HUES64 (cell line): ENCODE measurements around the gene ARHGEF40.

Experiments used
- H3K27ac ChIP-seq: 2 replicates; pipeline ENCODE4 v1.7.0; 2013; ENCODE audit warnings: low read depth, low read length, inconsistent platforms
- H3K27me3 ChIP-seq: 2 replicates; pipeline ENCODE4 v1.6.1; 2013; ENCODE audit warnings: mild to moderate bottlenecking, low read length; ENCODE audit not compliant: insufficient read depth
- H3K36me3 ChIP-seq: 2 replicates; pipeline ENCODE4 v1.6.1; 2013; ENCODE audit warnings: mild to moderate bottlenecking, low read length; ENCODE audit not compliant: insufficient read depth
- H3K4me1 ChIP-seq: 2 replicates; pipeline ENCODE4 v1.6.1; 2013; ENCODE audit warnings: mild to moderate bottlenecking, low read length, moderate library complexity; ENCODE audit not compliant: insufficient read depth
- H3K4me3 ChIP-seq: 2 replicates; pipeline ENCODE4 v1.5.1; 2013; ENCODE audit warnings: mild to moderate bottlenecking, low read length, moderate library complexity
- H3K9ac ChIP-seq: 2 replicates; pipeline ENCODE4 v1.6.1; 2013; ENCODE audit warnings: mild to moderate bottlenecking, low read depth, low read length
- H3K9me3 ChIP-seq: 2 replicates; pipeline ENCODE4 v1.6.1; 2013; ENCODE audit warnings: low read depth, low read length; ENCODE audit not compliant: insufficient read depth
- WGBS: fragments of 150-250, 120-280 bp; methylation state at CpG from one replicate; pipeline ENCODE4 v1.1.7; 2013; ENCODE audit warnings: missing lambda C conversion rate; 5-methylcytosine and 5-hydroxymethylcytosine counted together

Gene ARHGEF40

GRCh38 chr14:21102521-21103410 lies 32.7 kb downstream of the ARHGEF40 start:
- peak overlapping the region; percentile 99 for H3K9ac ChIP-seq
- peak overlapping the region; percentile 77 for H3K4me3 ChIP-seq
- H3K4me1 ChIP-seq = peaks cover 51% of the 10 kb centered on the region
- no peaks in the 10 kb centered on the region for H3K27me3 ChIP-seq
- no peaks in the 10 kb centered on the region for H3K9me3 ChIP-seq
- WGBS = 10% methylated on average over 9 of the region's 9 CpGs
- H3K27ac ChIP-seq = peak overlapping the region; percentile 99
- H3K36me3 ChIP-seq = no peaks in the 10 kb centered on the region

- Histone ChIP-seq H3K4me3 (peak overlapping the region; percentile 77), H3K4me1 (peaks cover 54% of the 10 kb centered on the region), H3K27me3 (no peaks in the 10 kb centered on the region), H3K9me3 (no peaks in the 10 kb centered on the region), H3K27ac (peak overlapping the region; percentile 99), H3K36me3 (no peaks in the 10 kb centered on the region), H3K9ac (peak overlapping the region; percentile 99)
- WGBS = 2% methylated on average over 9 of the region's 9 CpGs
These were observed 33.3 kb downstream of the ARHGEF40 start for GRCh38 chr14:21103411-21103709.

- Histone ChIP-seq H3K4me1 (peaks cover 54% of the 10 kb centered on the region), H3K4me3 (peak overlapping the region; percentile 77), H3K9me3 (no peaks in the 10 kb centered on the region), H3K36me3 (no peaks in the 10 kb centered on the region), H3K27me3 (no peaks in the 10 kb centered on the region), H3K9ac (peak overlapping the region; percentile 99), H3K27ac (peak overlapping the region; percentile 99)
- under 1% methylated on average over 62 of the region's 62 CpGs for WGBS
These were observed 33.8 kb downstream of the ARHGEF40 start for GRCh38 chr14:21103710-21104447.

- Histone ChIP-seq H3K9ac (peak overlapping the region; percentile 99), H3K27ac (peak overlapping the region; percentile 99), H3K27me3 (no peaks in the 10 kb centered on the region), H3K36me3 (no peaks in the 10 kb centered on the region), H3K4me3 (peak overlapping the region; percentile 77), H3K4me1 (peaks cover 47% of the 10 kb centered on the region), H3K9me3 (no peaks in the 10 kb centered on the region)
- 13% methylated on average over 8 of the region's 8 CpGs for WGBS
These were observed 34.5 kb downstream of the ARHGEF40 start for GRCh38 chr14:21104448-21105060.

GRCh38 chr14:21105095-21105494 lies 35.0 kb downstream of the ARHGEF40 start:
- no peaks in the 10 kb centered on the region for H3K36me3 ChIP-seq
- peak overlapping the region; percentile 77; the same call in 1 of the 2 replicates for H3K4me3 ChIP-seq
- 98% methylated on average over 8 of the region's 8 CpGs for WGBS
- no peaks in the 10 kb centered on the region for H3K27me3 ChIP-seq
- H3K4me1 ChIP-seq = peaks cover 46% of the 10 kb centered on the region
- no peaks in the 10 kb centered on the region for H3K9me3 ChIP-seq
- H3K27ac ChIP-seq = no peak overlapping the region; the same call in 1 of the 2 replicates
- H3K9ac ChIP-seq = peak overlapping the region; percentile 99; the same call in 1 of the 2 replicates

GRCh38 chr14:21106176-21106497 lies 36.0 kb downstream of the ARHGEF40 start:
- Histone ChIP-seq H3K9me3 (no peaks in the 10 kb centered on the region), H3K27me3 (no peaks in the 10 kb centered on the region), H3K4me3 (no peak overlapping the region), H3K4me1 (peaks cover 46% of the 10 kb centered on the region), H3K27ac (no peak overlapping the region), H3K36me3 (no peaks in the 10 kb centered on the region), H3K9ac (no peak overlapping the region)
- 74% methylated on average over 4 of the region's 4 CpGs for WGBS

- no peaks in the 10 kb centered on the region for H3K27me3 ChIP-seq
- H3K9ac ChIP-seq = no peak overlapping the region
- peak overlapping the region; percentile 15; the same call in 1 of the 2 replicates for H3K27ac ChIP-seq
- H3K36me3 ChIP-seq = no peaks in the 10 kb centered on the region
- no peaks in the 10 kb centered on the region for H3K9me3 ChIP-seq
- WGBS = 32% methylated on average over 11 of the region's 11 CpGs
- no peak overlapping the region for H3K4me3 ChIP-seq
- H3K4me1 ChIP-seq = peaks cover 43% of the 10 kb centered on the region
These were observed 36.6 kb downstream of the ARHGEF40 start for GRCh38 chr14:21106498-21107282.

GRCh38 chr14:21107283-21107800 lies 37.2 kb downstream of the ARHGEF40 start:
- no peak overlapping the region for H3K9ac ChIP-seq
- H3K36me3 ChIP-seq = no peaks in the 10 kb centered on the region
- H3K9me3 ChIP-seq = no peaks in the 10 kb centered on the region
- WGBS = 77% methylated on average over 5 of the region's 5 CpGs
- H3K27me3 ChIP-seq = no peaks in the 10 kb centered on the region
- peaks cover 36% of the 10 kb centered on the region for H3K4me1 ChIP-seq
- H3K27ac ChIP-seq = peak overlapping the region; percentile 15; the same call in 1 of the 2 replicates
- no peak overlapping the region for H3K4me3 ChIP-seq

GRCh38 chr14:21108791-21109190 lies 38.7 kb downstream of the ARHGEF40 start:
- H3K27ac ChIP-seq = no peak overlapping the region
- 91% methylated on average over 1 of the region's 4 CpGs for WGBS
- no peaks in the 10 kb centered on the region for H3K27me3 ChIP-seq
- no peak overlapping the region for H3K9ac ChIP-seq
- H3K4me3 ChIP-seq = no peak overlapping the region
- H3K4me1 ChIP-seq = peaks cover 25% of the 10 kb centered on the region
- H3K9me3 ChIP-seq = no peaks in the 10 kb centered on the region
- H3K36me3 ChIP-seq = no peaks in the 10 kb centered on the region

GRCh38 chr14:21109377-21110138 lies 39.5 kb downstream of the ARHGEF40 start:
- no peaks in the 10 kb centered on the region for H3K36me3 ChIP-seq
- no peak overlapping the region for H3K27ac ChIP-seq
- no peaks in the 10 kb centered on the region for H3K9me3 ChIP-seq
- H3K9ac ChIP-seq = no peak overlapping the region
- WGBS = 93% methylated on average over 6 of the region's 6 CpGs
- no peaks in the 10 kb centered on the region for H3K27me3 ChIP-seq
- no peak overlapping the region for H3K4me3 ChIP-seq
- peaks cover 25% of the 10 kb centered on the region for H3K4me1 ChIP-seq
